SU-DHL-6 (cell line): ENCODE measurements around the gene MT1A.
A peak's percentile ranks its signal among the peaks of the same experiment; 100 is the strongest.

Experiments used
- H2AFZ ChIP-seq: fragments of 200-600 bp; sonication (generic); 2 replicates; pipeline ENCODE4 v1.6.1; 2014; ENCODE audit warnings: low read depth, mild to moderate bottlenecking, moderate library complexity, mixed read lengths, antibody characterized with exemption, low read length; ENCODE audit not compliant: severe bottlenecking
- H3F3A ChIP-seq: fragments of 200-600 bp; shearing (Covaris generic); 2 replicates; pipeline ENCODE4 v1.6.0; 2016; ENCODE audit warnings: antibody characterized with exemption, mild to moderate bottlenecking; ENCODE audit not compliant: insufficient read depth
- H3K27ac ChIP-seq: fragments of 200-600 bp; sonication (generic); 2 replicates; pipeline ENCODE4 v1.5.1; 2016; ENCODE audit warnings: low read depth, mild to moderate bottlenecking, low read length, moderate library complexity, mixed read lengths
- H3K27me3 ChIP-seq: fragments of 200-600 bp; sonication (generic), shearing (Covaris generic); 2 replicates; pipeline ENCODE4 v1.6.0; 2014; ENCODE audit warnings: mild to moderate bottlenecking, low read length
- H3K36me3 ChIP-seq: fragments of 200-600 bp; sonication (generic); 2 replicates; pipeline ENCODE4 v1.6.1; 2014; ENCODE audit warnings: mild to moderate bottlenecking, low read length, mixed read lengths
- H3K4me2 ChIP-seq: fragments of 300-600, 200-600 bp; shearing (Covaris generic), sonication (generic); 2 replicates; pipeline ENCODE4 v1.6.0; 2014; ENCODE audit warnings: low read length, low read depth, mild to moderate bottlenecking; ENCODE audit not compliant: poor library complexity, severe bottlenecking
- H3K4me3 ChIP-seq: fragments of 200-600 bp; sonication (generic); 2 replicates; pipeline ENCODE4 v1.5.1; 2014; ENCODE audit warnings: antibody characterized with exemption, low read length, mild to moderate bottlenecking, mixed read lengths; ENCODE audit not compliant: insufficient read depth, poor library complexity, severe bottlenecking
- H3K79me2 ChIP-seq: fragments of 200-600 bp; sonication (generic); 2 replicates; pipeline ENCODE4 v1.6.1; 2014; ENCODE audit warnings: mild to moderate bottlenecking, low read length, moderate library complexity; ENCODE audit not compliant: insufficient read depth
- H3K9ac ChIP-seq: fragments of 200-600 bp; sonication (generic); 2 replicates; pipeline ENCODE4 v1.7.0; 2014; ENCODE audit warnings: mild to moderate bottlenecking, low read length
- H3K9me2 ChIP-seq: fragments of 200-600 bp; sonication (generic); replicated peaks from 2 replicates; pipeline ENCODE4 v1.6.1; 2014; ENCODE audit warnings: low read length; ENCODE audit not compliant: insufficient read depth
- H3K9me3 ChIP-seq: fragments of 200-600 bp; sonication (generic); 2 replicates; pipeline ENCODE4 v1.6.1; 2014; ENCODE audit warnings: low read length, mixed read lengths; ENCODE audit not compliant: insufficient read depth
- H4K20me1 ChIP-seq: fragments of 200-600 bp; sonication (generic); 2 replicates; pipeline ENCODE4 v1.6.1; 2014; ENCODE audit warnings: low read depth, mild to moderate bottlenecking, antibody characterized with exemption, low read length, moderate library complexity, mixed read lengths
- CTCF ChIP-seq: fragments of 200-600 bp; sonication (generic); IDR thresholded peaks from one replicate; pipeline ENCODE4 v1.5.1; 2017; ENCODE audit warnings: antibody characterized with exemption, mild to moderate bottlenecking, low read length, moderate library complexity; ENCODE audit not compliant: insufficient read depth, poor library complexity, severe bottlenecking
- EZH2phosphoT487 ChIP-seq: fragments of 200-600 bp; sonication (generic), shearing (Covaris generic); conservative IDR thresholded peaks from 2 replicates; pipeline ENCODE4 v1.6.1; 2018; ENCODE audit warnings: mild to moderate bottlenecking, antibody characterized with exemption, low read length, moderate library complexity, mixed read lengths

MT1A gene

GRCh38 chr16:56640076-56640475, 1.6 kb downstream of the MT1A start:
- Histone ChIP-seq H3K36me3 (no peaks in the 10 kb centered on the region), H3K79me2 (no peaks in the 10 kb centered on the region), H3K4me3 (no peak overlapping the region), H3K9me3 (no peaks in the 10 kb centered on the region), H3F3A (no peaks in the 10 kb centered on the region), H2AFZ (no peak overlapping the region), H3K27me3 (no peaks in the 10 kb centered on the region), H3K9ac (no peak overlapping the region), H4K20me1 (no peaks in the 10 kb centered on the region), H3K27ac (no peak overlapping the region), H3K9me2 (no peaks in the 10 kb centered on the region), H3K4me2 (no peak overlapping the region)
- TF ChIP-seq CTCF = no peak
- no peak for TF ChIP-seq EZH2phosphoT487

- TF ChIP-seq CTCF = no peak
- TF ChIP-seq EZH2phosphoT487 = no peak
- H3K27me3 ChIP-seq = no peaks in the 10 kb centered on the region
- no peak overlapping the region for H2AFZ ChIP-seq
Measured at GRCh38 chr16:56641166-56641565, 2.7 kb downstream of the MT1A start.

GRCh38 chr16:56643080-56643778, 4.8 kb downstream of the MT1A start:
- Histone ChIP-seq H3K4me2 (peak overlapping the region; percentile 12), H2AFZ (no peak overlapping the region)

More at GRCh38 chr16:56641166-56641565, 2.7 kb downstream of the MT1A start:
- Histone ChIP-seq H3K27ac (no peak overlapping the region), H3K9ac (no peak overlapping the region), H3K9me3 (no peaks in the 10 kb centered on the region), H3K4me3 (no peak overlapping the region), H4K20me1 (no peaks in the 10 kb centered on the region), H3F3A (no peaks in the 10 kb centered on the region), H3K36me3 (no peaks in the 10 kb centered on the region), H3K4me2 (no peak overlapping the region), H3K9me2 (no peaks in the 10 kb centered on the region), H3K79me2 (no peaks in the 10 kb centered on the region)

More at GRCh38 chr16:56643080-56643778, 4.8 kb downstream of the MT1A start:
- Histone ChIP-seq H3K27ac (no peak overlapping the region), H3F3A (no peaks in the 10 kb centered on the region), H3K27me3 (no peaks in the 10 kb centered on the region), H3K36me3 (no peaks in the 10 kb centered on the region), H3K79me2 (no peaks in the 10 kb centered on the region), H3K9me3 (no peaks in the 10 kb centered on the region), H3K9ac (no peak overlapping the region), H4K20me1 (no peaks in the 10 kb centered on the region), H3K9me2 (no peaks in the 10 kb centered on the region), H3K4me3 (no peak overlapping the region)
- TF ChIP-seq CTCF (no peak), EZH2phosphoT487 (no peak)
